ENCODE measurements around the gene ZFYVE28.

The ZFYVE28 gene

GRCh38 chr4:2302387-2303119 lies 115.9 kb downstream of the ZFYVE28 start:
- DNase-seq, result no peak

- DNase-seq, result no peak
Measured at GRCh38 chr4:2301806-2302205, 116.6 kb downstream of the ZFYVE28 start.

GRCh38 chr4:2301225-2301642 lies 117.2 kb downstream of the ZFYVE28 start:
- DNase-seq, result no peak

- no peak for DNase-seq
Measured at GRCh38 chr4:2300431-2301224, 117.8 kb downstream of the ZFYVE28 start.

GRCh38 chr4:2299794-2300193 lies 118.7 kb downstream of the ZFYVE28 start:
- no peak for DNase-seq

GRCh38 chr4:2298532-2298991 lies 119.9 kb downstream of the ZFYVE28 start:
- no peak for DNase-seq

- DNase-seq, result no peak
Measured at GRCh38 chr4:2297606-2298531, 120.6 kb downstream of the ZFYVE28 start.

- DNase-seq, result no peak
Measured at GRCh38 chr4:2296631-2297601, 121.5 kb downstream of the ZFYVE28 start.

- no peak for DNase-seq
Measured at GRCh38 chr4:2295900-2296442, 122.5 kb downstream of the ZFYVE28 start.

- DNase-seq, result no peak
Measured at GRCh38 chr4:2295500-2295899, 122.9 kb downstream of the ZFYVE28 start.

- no peak for DNase-seq
Measured at GRCh38 chr4:2292646-2293108, 125.8 kb downstream of the ZFYVE28 start.

GRCh38 chr4:2291705-2292645 lies 126.5 kb downstream of the ZFYVE28 start:
- no peak for DNase-seq

GRCh38 chr4:2290974-2291704 lies 127.3 kb downstream of the ZFYVE28 start:
- peak; percentile 48 to 53 for DNase-seq

GRCh38 chr4:2290488-2290887 lies 128.0 kb downstream of the ZFYVE28 start:
- DNase-seq, result no peak

GRCh38 chr4:2289955-2290333 lies 128.5 kb downstream of the ZFYVE28 start:
- no peak for DNase-seq

- DNase-seq, result no peak
Measured at GRCh38 chr4:2289311-2289954, 129.0 kb downstream of the ZFYVE28 start.

GRCh38 chr4:2288051-2288541 lies 130.3 kb downstream of the ZFYVE28 start:
- DNase-seq, result no peak

GRCh38 chr4:2287594-2287915 lies 130.9 kb downstream of the ZFYVE28 start:
- DNase-seq, result no peak
